Left lung (tissue), 10 donors: ENCODE results near the gene RUFY1. TPM values are rescaled to one million over a fixed set of nuclear protein-coding genes. Genes with fewer than 3 reads are reported as not detected.
A peak's percentile ranks its signal among the peaks of the same experiment; 100 is the strongest.

Experiments used
- ATAC-seq: fragments of 200-7000 bp; cut with Tn5 transposase; one replicate; pipeline ENCODE4 v1.9.1; 2020; ENCODE audit warnings: moderate library complexity
- DNase-seq, 4 donors: peaks; one replicate each; pipeline ENCODE4 v3.0.0-alpha.2; 2013 to 2020
- H3K27ac ChIP-seq, 2 donors: fragments of 200-600 bp; sonication (generic) in 1 of 2; one replicate each; pipeline versions ENCODE4 v1.5.0 to v1.8.0; 2020 to 2021
- H3K27me3 ChIP-seq, 2 donors: fragments of 200-600 bp; sonication (generic) in 1 of 2; one replicate each; pipeline versions ENCODE4 v1.5.0 to v1.8.0; 2020 to 2021
- H3K36me3 ChIP-seq, 2 donors: fragments of 200-600 bp; sonication (generic) in 1 of 2; one replicate each; pipeline versions ENCODE4 v1.5.0 to v1.8.0; 2020 to 2021
- H3K4me1 ChIP-seq, 2 donors: fragments of 200-600 bp; one replicate each; pipeline ENCODE4 v1.8.0; 2021
- H3K4me3 ChIP-seq, 2 donors: fragments of 200-600 bp; sonication (generic) in 1 of 2; one replicate each; pipeline versions ENCODE4 v1.5.0 to v1.8.0; 2020 to 2021; ENCODE audit warnings: mild to moderate bottlenecking in 1 of 2
- H3K9me3 ChIP-seq, 2 donors: fragments of 200-600 bp; sonication (generic) in 1 of 2; one replicate each; pipeline versions ENCODE4 v1.5.0 to v1.8.0; 2020 to 2021
- CTCF ChIP-seq, 2 donors: fragments of 200-600 bp; sonication (generic) in 1 of 2; IDR thresholded peaks; one replicate each; pipeline versions ENCODE4 v1.5.0 to v1.8.0; 2021; ENCODE audit warnings: antibody characterized with exemption in 2 of 2
- intact Hi-C, 2 donors: fragments of 100-400 bp; cut with DNase I; formaldehyde crosslinking; loops; one replicate each; pipeline versions ENCODE4 v1.11.2 to v1.14.2; 2022
- polyA plus RNA-seq, 6 donors: library from polyadenylated mRNA; unstranded; fragments of 120-200 nt; gene quantifications; one replicate each; pipeline ENCODE4 v1.2.1, GENCODE V29; 2013; ENCODE audit not compliant: insufficient read length in 6 of 6
- total RNA-seq, 2 donors: library from RNA; stranded (reverse); fragmentation: NEBNext Ultra II Directional; extraction: Animal tissue kit (Norgen Biotek cat#: 25700); gene quantifications; one replicate each; pipeline ENCODE4 v1.2.1, GENCODE V29; 2021
- donor health status: DM: no; HTN: yes; CAD: no.
- donor health status: DM: no; HTN: no; CAD: no.

RUFY1 gene
- total and polyA plus RNA-seq, 8 donors = 47.9 to 84.9 (median 77.9) TPM

GRCh38 chr5:179616002-179616594 is 65.7 kb downstream of the RUFY1 start:
- Histone ChIP-seq H3K4me3 (no peak overlapping the region), H3K27ac (no peak overlapping the region), H3K4me1 (peaks cover 18 to 71% of the 10 kb centered on the region in 2 donors), H3K27me3 (no peaks in the 10 kb centered on the region), H3K9me3 (no peaks in the 10 kb centered on the region), H3K36me3 (peaks cover 0 to 100% of the 10 kb centered on the region in 2 donors)
- no peak for DNase-seq
- intact Hi-C loops = no loop called here
- no peak for ATAC-seq
- TF ChIP-seq CTCF (IDR thresholded peaks at IDR 0.05) = no peak

- Histone ChIP-seq H3K27me3 (no peaks in the 10 kb centered on the region), H3K4me3 (no peak overlapping the region), H3K27ac (no peak overlapping the region), H3K4me1 (peaks cover 24 to 81% of the 10 kb centered on the region in 2 donors), H3K36me3 (peaks cover 0 to 89% of the 10 kb centered on the region in 2 donors), H3K9me3 (no peaks in the 10 kb centered on the region)
- DNase-seq = peak in 1 of 4 donors; percentile 1
- no peak for TF ChIP-seq CTCF (IDR thresholded peaks at IDR 0.05)
- intact Hi-C loops = no loop called here
- ATAC-seq = no peak
Observed at GRCh38 chr5:179617930-179618329, 67.6 kb downstream of the RUFY1 start.

GRCh38 chr5:179618923-179619554 is 68.7 kb downstream of the RUFY1 start:
- Histone ChIP-seq H3K4me3 (peak overlapping the region; percentile 66 to 96), H3K4me1 (peaks cover 24 to 72% of the 10 kb centered on the region in 2 donors), H3K36me3 (peaks cover 0 to 78% of the 10 kb centered on the region in 2 donors), H3K27me3 (no peaks in the 10 kb centered on the region), H3K9me3 (no peaks in the 10 kb centered on the region), H3K27ac (no peak overlapping the region)
- DNase-seq = peak in 1 of 4 donors; percentile 10
- TF ChIP-seq CTCF (IDR thresholded peaks at IDR 0.05) = no peak
- ATAC-seq = no peak
- intact Hi-C loops = no loop called here

GRCh38 chr5:179619776-179620175 is 69.4 kb downstream of the RUFY1 start:
- H3K27ac ChIP-seq = peak overlapping the region in 1 of 2 donors; percentile 9
- ATAC-seq = no peak
- intact Hi-C loops = no loop called here
- DNase-seq = no peak
- no peaks in the 10 kb centered on the region for H3K9me3 ChIP-seq
- H3K36me3 ChIP-seq = peaks cover 0 to 71% of the 10 kb centered on the region in 2 donors
- H3K27me3 ChIP-seq = no peaks in the 10 kb centered on the region
- peak overlapping the region; percentile 66 to 96 for H3K4me3 ChIP-seq
- H3K4me1 ChIP-seq = peaks cover 25 to 79% of the 10 kb centered on the region in 2 donors
- TF ChIP-seq CTCF (IDR thresholded peaks at IDR 0.05) = no peak

- peak overlapping the region; percentile 66 to 96 for H3K4me3 ChIP-seq
Observed at GRCh38 chr5:179620293-179620692, 69.9 kb downstream of the RUFY1 start.

More at GRCh38 chr5:179620293-179620692, 69.9 kb downstream of the RUFY1 start:
- DNase-seq = no peak
- no peaks in the 10 kb centered on the region for H3K9me3 ChIP-seq
- no peak for ATAC-seq
- TF ChIP-seq CTCF (IDR thresholded peaks at IDR 0.05) = no peak
- H3K27ac ChIP-seq = peak overlapping the region in 1 of 2 donors; percentile 9
- intact Hi-C loops = no loop called here
- H3K27me3 ChIP-seq = no peaks in the 10 kb centered on the region
- H3K36me3 ChIP-seq = peaks cover 0 to 65% of the 10 kb centered on the region in 2 donors
- peaks cover 26 to 75% of the 10 kb centered on the region in 2 donors for H3K4me1 ChIP-seq
